HG03442 (cell line): ENCODE measurements around the gene LMOD1.
"Not testable (repeated sequence)": the region's sequence is repeated elsewhere in the genome, so short reads cannot be mapped to it uniquely, and the experiment has no call there.

Experiments used
- ATAC-seq: cut with Tn5 transposase; IDR thresholded peaks from one replicate; pipeline ENCODE4 v1.9.1; 2021; ENCODE audit warnings: mild to moderate bottlenecking, moderate library complexity; ENCODE audit not compliant: unreplicated experiment

Gene LMOD1

GRCh38 chr1:201880928-201881571 is 65.3 kb downstream of the LMOD1 start:
- ATAC-seq = no peak

GRCh38 chr1:201877877-201878401 is 68.4 kb downstream of the LMOD1 start:
- no peak for ATAC-seq

GRCh38 chr1:201876148-201876818 is 70.1 kb downstream of the LMOD1 start:
- ATAC-seq = no peak

- ATAC-seq = no peak
Measured at GRCh38 chr1:201874672-201875071, 71.7 kb downstream of the LMOD1 start.

- ATAC-seq = no peak
Measured at GRCh38 chr1:201870397-201870796, 76.0 kb downstream of the LMOD1 start.

GRCh38 chr1:201861448-201861847 is 84.9 kb downstream of the LMOD1 start:
- no peak for ATAC-seq

- no peak for ATAC-seq
Measured at GRCh38 chr1:201859424-201859823, 86.9 kb downstream of the LMOD1 start.

- ATAC-seq = not testable (repeated sequence)
Measured at GRCh38 chr1:201856722-201857121, 89.6 kb downstream of the LMOD1 start.

- ATAC-seq = no peak
Measured at GRCh38 chr1:201851949-201852348, 94.4 kb downstream of the LMOD1 start.

- ATAC-seq = no peak
Measured at GRCh38 chr1:201850053-201850397, 96.3 kb downstream of the LMOD1 start.

- ATAC-seq = no peak
Measured at GRCh38 chr1:201849372-201850052, 96.8 kb downstream of the LMOD1 start.

GRCh38 chr1:201848230-201848629 is 98.1 kb downstream of the LMOD1 start:
- no peak for ATAC-seq

- ATAC-seq = no peak
Measured at GRCh38 chr1:201847150-201847549, 99.2 kb downstream of the LMOD1 start.
